Measurements from ENCODE around the gene SLC26A1. TPM values are rescaled to one million over a fixed set of nuclear protein-coding genes. Genes with fewer than 3 reads are reported as not detected.

The SLC26A1 gene
- total RNA-seq, 1 experiment from 2014 or later: 0.22 TPM

DNA sequence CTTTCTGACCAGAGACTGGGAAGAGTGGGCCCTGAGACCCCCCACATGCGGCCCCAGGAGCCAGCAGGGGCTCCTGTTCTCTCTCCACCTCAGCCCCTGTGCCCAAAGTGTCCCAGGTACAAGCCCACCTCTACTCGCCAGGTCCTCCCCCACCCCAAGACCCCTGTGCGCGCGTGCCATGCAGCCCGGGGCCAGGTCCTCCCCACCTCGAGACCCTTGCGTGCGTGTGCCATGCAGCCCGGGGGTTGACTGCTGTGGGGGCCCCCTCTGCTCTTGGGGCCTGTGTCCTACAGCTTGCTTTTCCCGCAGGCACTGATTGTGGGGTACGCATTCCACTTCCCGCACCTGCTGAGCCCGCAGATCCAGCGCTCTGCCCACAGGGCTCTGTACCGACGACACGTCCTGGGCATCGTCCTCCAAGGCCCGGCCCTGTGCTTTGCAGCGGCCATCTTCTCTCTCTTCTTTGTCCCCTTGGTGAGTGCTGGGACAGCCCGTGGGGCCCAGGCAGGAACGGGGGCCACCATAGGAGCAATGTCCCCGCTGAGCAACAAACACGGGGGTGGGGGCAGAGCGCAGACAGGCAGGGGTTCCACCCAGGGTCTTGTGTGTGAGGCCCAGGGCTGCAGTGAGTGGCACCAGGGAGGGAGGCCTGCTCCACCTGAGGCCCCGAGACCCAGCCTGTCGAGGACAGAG lies 40.2 kb downstream of the SLC26A1 start:
- no peaks in the 10 kb centered on the region for H3K4me1 ChIP-seq (ENCODE audit: control insufficient read depth in 1 of 2, insufficient read depth in 2 of 2, low read length in 2 of 2)
- no peak overlapping the region for H3K27ac ChIP-seq (ENCODE audit: low read depth, low read length)
- TF ChIP-seq SIN3A (IDR thresholded peaks at IDR 0.05; ENCODE audit: low read depth) (no peak), POLR2A (IDR thresholded peaks at IDR 0.05; ENCODE audit: borderline replicate concordance, extremely low read depth, insufficient read depth, insufficient read length) (no peak), ATF3 (IDR thresholded peaks at IDR 0.05) (no peak), ELF1 (IDR thresholded peaks at IDR 0.05; ENCODE audit: borderline replicate concordance, low read depth) (no peak)
- DNase-seq (ENCODE audit: low read depth, low spot score) (no peak), ATAC-seq (no peak)
- H3K9me2 ChIP-seq (ENCODE audit: insufficient read depth): no peaks in the 10 kb centered on the region
- no peaks in the 10 kb centered on the region for H3K9me3 ChIP-seq (ENCODE audit: control insufficient read depth in 1 of 2, insufficient read depth in 1 of 2, low read depth in 1 of 2, low read length in 2 of 2)
- H3K79me2 ChIP-seq (ENCODE audit: insufficient read depth, low read length): no peaks in the 10 kb centered on the region
- no peak overlapping the region for H2AFZ ChIP-seq (ENCODE audit: low read depth, low read length, poor library complexity, severe bottlenecking)
- H3K27me3 ChIP-seq (ENCODE audit: insufficient read depth, low read length): no peaks in the 10 kb centered on the region
- ChIA-PET POLR2A (no interaction called here), RAD21 (ENCODE audit: low non-redundant PET in 1 of 2, low total read pairs in 2 of 2, uncharacterized antibody in 2 of 2, unreplicated experiment in 2 of 2) (no interaction called here), CTCF (no interaction called here)
- no peak overlapping the region for H3K9ac ChIP-seq (ENCODE audit: low read length)
- BruUV-seq (replicated peaks): no TSS peak
- no peak overlapping the region for H3K4me2 ChIP-seq (ENCODE audit: low read length)
- H3K36me3 ChIP-seq (ENCODE audit: control insufficient read depth in 1 of 2, insufficient read depth in 2 of 2, low read length in 2 of 2): no peaks in the 10 kb centered on the region
- no peak overlapping the region for H3K4me3 ChIP-seq (replicated peaks in 1 of 2; ENCODE audit: low read depth in 1 of 2, low read length in 2 of 2)
- H4K20me1 ChIP-seq (ENCODE audit: insufficient read depth): no peaks in the 10 kb centered on the region
- intact Hi-C loops (cut with micrococcal nuclease): no loop called here

DNA sequence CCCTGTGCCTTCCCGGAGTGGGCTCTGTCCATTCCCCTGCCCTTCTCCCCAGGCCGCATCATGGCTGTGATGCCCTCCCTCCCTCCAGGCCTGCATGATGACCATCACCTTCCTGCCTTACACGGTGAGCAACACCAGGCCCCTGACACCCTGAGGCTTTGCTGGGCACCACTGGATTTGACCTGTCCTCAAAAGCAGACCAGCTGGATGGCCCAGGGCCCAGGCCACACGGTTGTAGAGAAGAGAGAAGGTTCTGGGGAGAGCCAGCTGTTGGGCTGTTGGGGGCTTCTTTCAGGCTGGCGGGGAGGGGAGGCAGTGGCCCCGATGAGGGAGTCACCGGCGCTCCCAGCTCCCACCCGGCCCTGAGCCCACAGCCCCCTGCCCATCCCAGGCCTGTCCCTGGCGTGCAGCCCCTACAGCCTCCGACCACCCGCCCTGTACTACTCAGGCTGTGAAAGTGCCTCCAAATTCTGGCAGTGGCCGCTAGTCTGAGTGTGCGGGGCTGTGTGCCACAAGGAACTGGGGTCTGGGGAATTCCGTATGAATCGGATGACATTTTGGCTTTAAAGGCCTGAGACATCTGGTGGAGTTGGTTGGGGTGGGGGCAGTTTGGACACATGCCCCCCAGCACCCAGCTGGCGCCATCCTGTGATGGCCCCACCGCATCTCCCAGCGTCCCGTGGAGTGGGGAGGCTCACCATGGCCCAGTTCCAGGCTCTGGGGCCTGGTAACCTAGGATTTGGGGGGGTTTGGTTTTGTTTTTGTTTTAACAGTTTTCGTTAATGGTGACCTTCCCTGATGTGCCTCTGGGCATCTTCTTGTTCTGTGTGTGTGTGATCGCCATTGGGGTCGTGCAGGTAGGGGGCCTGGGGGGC lies 41.4 kb downstream of the SLC26A1 start:
- ChIA-PET RAD21 (ENCODE audit: low non-redundant PET in 1 of 2, low total read pairs in 2 of 2, uncharacterized antibody in 2 of 2, unreplicated experiment in 2 of 2) (no interaction called here), POLR2A (no interaction called here), CTCF (no interaction called here)
- Histone ChIP-seq H2AFZ (ENCODE audit: low read depth, low read length, poor library complexity, severe bottlenecking) (no peak overlapping the region), H3K4me3 (replicated peaks in 1 of 2; ENCODE audit: low read depth in 1 of 2, low read length in 2 of 2) (no peak overlapping the region), H3K4me2 (ENCODE audit: low read length) (no peak overlapping the region), H3K9me2 (ENCODE audit: insufficient read depth) (no peaks in the 10 kb centered on the region), H3K27ac (ENCODE audit: low read depth, low read length) (no peak overlapping the region), H3K9ac (ENCODE audit: low read length) (no peak overlapping the region), H3K36me3 (ENCODE audit: control insufficient read depth in 1 of 2, insufficient read depth in 2 of 2, low read length in 2 of 2) (no peaks in the 10 kb centered on the region), H3K4me1 (ENCODE audit: control insufficient read depth in 1 of 2, insufficient read depth in 2 of 2, low read length in 2 of 2) (no peaks in the 10 kb centered on the region), H3K79me2 (ENCODE audit: insufficient read depth, low read length) (no peaks in the 10 kb centered on the region), H4K20me1 (ENCODE audit: insufficient read depth) (no peaks in the 10 kb centered on the region), H3K27me3 (ENCODE audit: insufficient read depth, low read length) (no peaks in the 10 kb centered on the region), H3K9me3 (ENCODE audit: control insufficient read depth in 1 of 2, insufficient read depth in 1 of 2, low read depth in 1 of 2, low read length in 2 of 2) (no peaks in the 10 kb centered on the region)
- ATAC-seq: no peak
- DNase-seq (ENCODE audit: low read depth, low spot score): no peak
- intact Hi-C loops (cut with micrococcal nuclease): no loop called here
- no TSS peak for BruUV-seq (replicated peaks)
- TF ChIP-seq CBX3 (IDR thresholded peaks at IDR 0.05; ENCODE audit: low read depth) (no peak), SRF (IDR thresholded peaks at IDR 0.05; ENCODE audit: low read depth) (no peak), POLR2A (IDR thresholded peaks at IDR 0.05; ENCODE audit: borderline replicate concordance, extremely low read depth, insufficient read depth, insufficient read length) (no peak)
